Brain microvascular endothelial cell (primary cell): ENCODE results near the gene YEATS4.

Source experiments
- DNase-seq: peaks from one replicate; pipeline ENCODE4 v3.0.0-alpha.2; 2020
- H3K27ac ChIP-seq: fragments of 250-450 bp; sonication (Bioruptor Pico); 2 replicates; pipeline ENCODE4 v1.5.1; 2020; ENCODE audit warnings: mild to moderate bottlenecking, moderate library complexity
- H3K27me3 ChIP-seq: fragments of 250-450 bp; sonication (Bioruptor Pico); replicated peaks from 2 replicates; pipeline ENCODE4 v1.5.1; 2020; ENCODE audit warnings: mild to moderate bottlenecking
- H3K36me3 ChIP-seq: fragments of 250-450 bp; sonication (Bioruptor Pico); replicated peaks from 2 replicates; pipeline ENCODE4 v1.5.1; 2020; ENCODE audit warnings: mild to moderate bottlenecking
- H3K4me3 ChIP-seq: 2 replicates; pipeline ENCODE4 v1.5.1; 2011; ENCODE audit warnings: low read depth, mild to moderate bottlenecking, control low read depth, low read length, moderate library complexity
- in situ Hi-C: cut with HindIII; loops from 2 replicates; pipeline ENCODE4 v1.10.0; 2017; ENCODE audit warnings: low sequenced_read_pairs, low pct_ligation_motif_present
- TF ChIP-seq, protein P1 (sequence below): IDR thresholded peaks from 2 replicates; pipeline ENCODE4 v1.5.1; 2011; ENCODE audit warnings: low read depth, mild to moderate bottlenecking, moderate library complexity, low read length, control low read depth, inconsistent platforms; ENCODE audit errors: missing control alignments

Gene YEATS4

DNA sequence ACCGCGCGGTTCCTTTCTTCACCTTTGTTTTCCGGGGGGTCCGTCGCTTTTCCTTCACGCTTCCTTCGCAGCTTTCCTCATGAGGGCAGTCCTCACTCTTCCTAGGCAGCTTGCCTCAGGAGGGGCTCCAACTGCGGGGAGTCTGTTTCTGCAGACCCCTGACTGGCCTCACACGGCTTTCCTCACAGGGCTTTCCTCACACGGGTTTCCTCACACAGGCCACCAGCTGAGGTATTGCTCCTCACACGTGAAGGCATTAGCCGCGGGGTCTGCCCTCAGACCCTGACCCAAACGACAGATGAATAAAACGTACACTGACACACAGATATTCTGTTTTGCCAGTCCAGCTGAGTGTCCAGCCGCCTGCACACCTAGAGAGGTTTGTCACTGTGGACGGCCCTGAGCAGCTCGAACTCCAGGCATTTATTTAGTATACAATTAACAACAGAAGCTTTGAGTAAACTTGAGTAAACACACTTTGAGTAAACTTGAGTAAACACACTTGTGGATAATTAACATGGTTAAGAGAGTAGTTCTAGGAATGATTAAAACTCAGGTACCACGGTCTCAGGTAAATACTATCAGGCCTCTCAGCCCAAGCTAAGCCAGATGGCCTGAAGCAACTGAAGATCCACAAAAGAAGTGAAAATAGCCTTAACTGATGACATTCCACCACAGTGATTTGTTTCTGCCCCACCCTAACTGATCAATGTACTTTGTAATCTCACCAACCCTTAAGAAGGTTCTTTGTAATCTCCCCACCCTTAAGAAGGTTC is 27.4 kb upstream of the YEATS4 start:
- no peaks in the 10 kb centered on the region for H3K36me3 ChIP-seq
- H3K27ac ChIP-seq, result no peak overlapping the region
- in situ Hi-C loops, result no loop called here
- TF ChIP-seq, protein P1, sequence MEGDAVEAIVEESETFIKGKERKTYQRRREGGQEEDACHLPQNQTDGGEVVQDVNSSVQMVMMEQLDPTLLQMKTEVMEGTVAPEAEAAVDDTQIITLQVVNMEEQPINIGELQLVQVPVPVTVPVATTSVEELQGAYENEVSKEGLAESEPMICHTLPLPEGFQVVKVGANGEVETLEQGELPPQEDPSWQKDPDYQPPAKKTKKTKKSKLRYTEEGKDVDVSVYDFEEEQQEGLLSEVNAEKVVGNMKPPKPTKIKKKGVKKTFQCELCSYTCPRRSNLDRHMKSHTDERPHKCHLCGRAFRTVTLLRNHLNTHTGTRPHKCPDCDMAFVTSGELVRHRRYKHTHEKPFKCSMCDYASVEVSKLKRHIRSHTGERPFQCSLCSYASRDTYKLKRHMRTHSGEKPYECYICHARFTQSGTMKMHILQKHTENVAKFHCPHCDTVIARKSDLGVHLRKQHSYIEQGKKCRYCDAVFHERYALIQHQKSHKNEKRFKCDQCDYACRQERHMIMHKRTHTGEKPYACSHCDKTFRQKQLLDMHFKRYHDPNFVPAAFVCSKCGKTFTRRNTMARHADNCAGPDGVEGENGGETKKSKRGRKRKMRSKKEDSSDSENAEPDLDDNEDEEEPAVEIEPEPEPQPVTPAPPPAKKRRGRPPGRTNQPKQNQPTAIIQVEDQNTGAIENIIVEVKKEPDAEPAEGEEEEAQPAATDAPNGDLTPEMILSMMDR, result no peak
- peaks cover 46% of the 10 kb centered on the region for H3K27me3 ChIP-seq
- no peak for DNase-seq
- H3K4me3 ChIP-seq, result no peak overlapping the region

DNA sequence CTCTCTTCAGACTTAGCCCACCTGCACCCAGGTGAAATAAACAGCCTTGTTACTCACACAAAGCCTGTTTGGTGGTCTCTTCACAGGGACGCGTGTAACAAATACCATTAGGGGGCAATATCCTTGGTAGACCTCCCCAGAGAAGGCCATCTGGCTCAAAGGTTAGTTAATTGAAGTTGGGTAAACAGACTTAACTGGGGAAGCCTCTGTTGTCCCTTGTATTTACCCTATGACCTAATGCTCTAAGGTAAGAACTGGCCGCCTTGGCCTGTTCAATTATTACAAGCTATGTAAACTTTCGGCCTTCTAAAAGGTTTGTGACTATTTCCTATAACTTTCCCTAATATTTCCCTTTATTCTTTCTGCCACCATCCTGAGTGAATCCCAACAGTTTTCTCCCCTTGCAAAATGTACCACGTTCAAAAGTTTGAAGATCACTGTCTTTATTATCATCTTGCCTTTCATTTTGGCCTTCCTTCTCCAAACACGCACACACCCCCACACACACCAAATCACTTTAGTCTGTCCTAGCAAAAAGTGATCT is 26.7 kb upstream of the YEATS4 start:
- no peaks in the 10 kb centered on the region for H3K36me3 ChIP-seq
- H3K4me3 ChIP-seq, result no peak overlapping the region
- peaks cover 42% of the 10 kb centered on the region for H3K27me3 ChIP-seq
- DNase-seq, result no peak
- H3K27ac ChIP-seq, result no peak overlapping the region
- in situ Hi-C loops, result no loop called here
- TF ChIP-seq, protein P1, result no peak

DNA sequence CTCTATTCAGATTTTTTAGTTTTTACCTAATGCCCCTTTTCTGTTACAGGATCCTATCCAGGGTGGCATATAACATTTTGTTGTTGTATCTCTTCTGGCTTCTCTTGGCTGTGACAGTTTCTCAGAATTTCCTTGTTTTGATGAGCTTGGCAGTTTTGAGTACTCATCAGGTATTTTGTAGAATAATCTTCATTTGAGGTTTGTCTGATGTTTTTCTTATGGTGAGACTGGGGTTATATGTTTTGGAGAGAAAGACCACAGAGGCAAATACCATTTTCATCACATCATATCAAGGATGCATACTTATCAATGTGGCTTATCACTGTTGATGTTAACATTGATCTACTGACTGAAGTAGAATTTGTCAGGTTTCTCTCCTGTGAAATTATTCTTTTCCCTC is 25.4 kb upstream of the YEATS4 start:
- H3K36me3 ChIP-seq, result no peaks in the 10 kb centered on the region
- H3K27ac ChIP-seq, result no peak overlapping the region
- H3K4me3 ChIP-seq, result no peak overlapping the region
- in situ Hi-C loops, result no loop called here
- TF ChIP-seq, protein P1, result no peak
- peaks cover 34% of the 10 kb centered on the region for H3K27me3 ChIP-seq
- DNase-seq, result no peak

GRCh38 chr12:69337311-69338090 is 22.0 kb upstream of the YEATS4 start:
- in situ Hi-C loops, result no loop called here
- DNase-seq, result no peak
- Histone ChIP-seq H3K27ac (no peak overlapping the region), H3K36me3 (no peaks in the 10 kb centered on the region), H3K4me3 (no peak overlapping the region), H3K27me3 (peaks cover 7% of the 10 kb centered on the region)
- TF ChIP-seq, protein P1, result no peak

DNA sequence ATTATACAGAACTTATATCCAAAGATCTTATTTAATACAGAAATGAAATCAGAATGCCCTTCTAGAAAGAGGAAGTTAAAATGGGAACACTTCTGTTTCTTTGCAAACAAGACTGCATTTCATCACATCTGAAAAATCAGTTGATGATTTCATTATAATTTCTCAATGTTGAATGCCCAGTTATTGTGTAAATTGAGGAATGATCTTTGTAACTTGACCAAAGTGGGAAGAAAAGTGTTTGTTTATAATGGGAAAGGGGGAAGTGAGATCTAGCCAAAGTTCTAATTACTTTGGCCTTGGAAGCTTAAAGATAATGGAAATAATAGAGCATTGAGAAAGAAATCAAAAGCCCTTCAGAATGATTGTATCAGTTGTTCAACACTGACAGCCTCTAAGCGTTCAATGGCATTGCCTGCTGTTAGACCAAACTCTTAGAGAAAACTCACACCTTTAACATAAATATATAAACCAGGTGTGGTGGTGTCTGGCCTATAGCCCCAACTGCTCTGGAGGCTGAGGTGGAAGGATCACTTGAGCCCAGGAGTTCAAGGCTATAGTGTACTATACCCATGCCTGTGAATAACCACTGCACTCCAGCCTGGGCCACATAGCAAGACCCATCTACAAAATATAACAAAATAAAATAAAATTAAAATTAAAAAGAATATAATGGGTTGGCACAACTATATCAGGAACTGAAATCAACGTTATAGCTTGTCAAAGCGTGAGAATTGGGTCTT is 21.3 kb upstream of the YEATS4 start:
- TF ChIP-seq, protein P1, result no peak
- Histone ChIP-seq H3K36me3 (no peaks in the 10 kb centered on the region), H3K27me3 (peaks cover 8% of the 10 kb centered on the region), H3K4me3 (no peak overlapping the region), H3K27ac (no peak overlapping the region)
- in situ Hi-C loops, result no loop called here
- DNase-seq, result no peak
